IMR-90 (cell line): ENCODE results near the gene RXFP4. TPM values are rescaled to one million over a fixed set of nuclear protein-coding genes. Genes with fewer than 3 reads are reported as not detected.

Source experiments
- ATAC-seq: fragments of 200-7000 bp; cut with Tn5 transposase; 2 replicates; pipeline ENCODE4 v1.9.1; 2020; ENCODE audit warnings: low read depth, mild to moderate bottlenecking, moderate library complexity
- BruUV-seq: library from RNA; stranded (reverse); fragments of 400-500 nt; replicated peaks from 2 replicates; lab custom pipeline; 2021; lab: Mats Ljungman, UMichigan
- CTCF ChIA-PET: fragments of 300-600 bp; formaldehyde crosslinking; extraction: SDS; loops from one replicate; lab custom pipeline; 2021; ENCODE audit warnings: antibody characterized with exemption; lab: Yijun Ruan, JAX
- POLR2A ChIA-PET: fragments of 300-600 bp; sonication (Branson Sonifier 250); formaldehyde crosslinking; loops from one replicate; lab custom pipeline; 2022; ENCODE audit warnings: antibody characterized with exemption; ENCODE audit not compliant: unreplicated experiment; lab: Charles Lee
- DNase-seq: peaks from one replicate; pipeline ENCODE4 v3.0.0; 2013
- H2AFZ ChIP-seq: replicated peaks from 2 replicates; pipeline ENCODE3; 2013; ENCODE audit warnings: low read length, mild to moderate bottlenecking; ENCODE audit not compliant: poor library complexity
- H2AK5ac ChIP-seq: 2 replicates; pipeline ENCODE4 v1.6.1; 2013; ENCODE audit warnings: low read depth, low read length, inconsistent platforms
- H2AK9ac ChIP-seq: replicated peaks from 2 replicates; pipeline ENCODE3; 2013; ENCODE audit warnings: mild to moderate bottlenecking, low read depth, low read length, moderate library complexity; ENCODE audit not compliant: poor library complexity
- H2BK120ac ChIP-seq: 2 replicates; pipeline ENCODE4 v1.6.1; 2013; ENCODE audit warnings: low read depth, low read length, inconsistent platforms
- H2BK15ac ChIP-seq: 3 replicates; pipeline ENCODE4 v1.6.1; 2013; ENCODE audit warnings: low read depth, low read length, inconsistent platforms
- H2BK20ac ChIP-seq: 2 replicates; pipeline ENCODE4 v1.6.1; 2013; ENCODE audit warnings: low read depth, mild to moderate bottlenecking, inconsistent platforms, low read length, moderate library complexity
- H2BK5ac ChIP-seq: 2 replicates; pipeline ENCODE4 v1.6.1; 2013; ENCODE audit warnings: mild to moderate bottlenecking, low read depth, low read length, inconsistent platforms; ENCODE audit not compliant: poor library complexity, severe bottlenecking
- H3K14ac ChIP-seq: replicated peaks from 2 replicates; pipeline ENCODE4 v1.6.1; 2013; ENCODE audit warnings: low read depth, low read length, inconsistent platforms
- H3K18ac ChIP-seq: 2 replicates; pipeline ENCODE4 v1.6.1; 2013; ENCODE audit warnings: low read depth, low read length, control low read depth
- H3K23ac ChIP-seq: 2 replicates; pipeline ENCODE4 v1.6.1; 2013; ENCODE audit warnings: low read depth, low read length, inconsistent platforms
- H3K27ac ChIP-seq: 2 replicates; pipeline ENCODE4 v1.5.1; 2013; ENCODE audit warnings: mild to moderate bottlenecking, control low read depth, low read length; ENCODE audit not compliant: insufficient read depth
- H3K27me3 ChIP-seq: 2 replicates; pipeline ENCODE4 v1.6.1; 2013; ENCODE audit warnings: low read length; ENCODE audit not compliant: control insufficient read depth, insufficient read depth
- H3K36me3 ChIP-seq: 2 replicates; pipeline ENCODE4 v1.6.1; 2013; ENCODE audit warnings: low read length, mixed read lengths; ENCODE audit not compliant: control insufficient read depth, insufficient read depth
- H3K4ac ChIP-seq: 2 replicates; pipeline ENCODE4 v1.6.1; 2013; ENCODE audit warnings: low read depth, low read length, inconsistent platforms
- H3K4me1 ChIP-seq: 2 replicates; pipeline ENCODE4 v1.6.1; 2013; ENCODE audit warnings: low read length, mixed read lengths; ENCODE audit not compliant: control insufficient read depth, insufficient read depth
- H3K4me2 ChIP-seq: 2 replicates; pipeline ENCODE4 v1.6.1; 2013; ENCODE audit warnings: low read depth, mild to moderate bottlenecking, control low read depth, low read length, moderate library complexity
- H3K4me3 ChIP-seq: 2 replicates; pipeline ENCODE4 v1.5.1; 2013; ENCODE audit warnings: low read depth, mild to moderate bottlenecking, control low read depth, low read length, moderate library complexity; ENCODE audit not compliant: insufficient read depth
- H3K56ac ChIP-seq: 2 replicates; pipeline ENCODE4 v1.6.1; 2013; ENCODE audit warnings: low read length, inconsistent platforms; ENCODE audit not compliant: insufficient read depth; ENCODE audit errors: extremely low read depth
- H3K79me1 ChIP-seq, 2 experiments: 2 replicates each; pipeline ENCODE4 v1.6.1; 2013; ENCODE audit warnings: low read length in 2 of 2, inconsistent platforms in 1 of 2, low read depth in 1 of 2
- H3K9ac ChIP-seq: 2 replicates; pipeline ENCODE4 v1.6.1; 2013; ENCODE audit warnings: low read depth, low read length, control low read depth
- H3K9me1 ChIP-seq: 2 replicates; pipeline ENCODE4 v1.6.1; 2013; ENCODE audit warnings: low read length, inconsistent platforms; ENCODE audit not compliant: insufficient read depth
- H3K9me3 ChIP-seq: 2 replicates; pipeline ENCODE4 v1.6.1; 2013; ENCODE audit warnings: low read length; ENCODE audit not compliant: control insufficient read depth, insufficient read depth
- H4K20me1 ChIP-seq: 2 replicates; pipeline ENCODE4 v1.6.1; 2013; ENCODE audit warnings: low read length, inconsistent platforms; ENCODE audit not compliant: insufficient read depth
- H4K5ac ChIP-seq: 2 replicates; pipeline ENCODE4 v1.6.1; 2013; ENCODE audit warnings: mild to moderate bottlenecking, low read depth, low read length, control low read depth
- H4K8ac ChIP-seq, 2 experiments: 2 replicates each; pipeline ENCODE4 v1.6.1; 2013; ENCODE audit warnings: low read depth in 2 of 2, low read length in 2 of 2, control low read depth in 1 of 2, inconsistent platforms in 1 of 2
- H4K91ac ChIP-seq: 2 replicates; pipeline ENCODE4 v1.6.1; 2013; ENCODE audit warnings: low read depth, low read length, inconsistent platforms; ENCODE audit not compliant: insufficient read depth
- BHLHE40 ChIP-seq: fragments of 150-350 bp; IDR thresholded peaks from 2 replicates; pipeline ENCODE4 v1.6.1; 2016; ENCODE audit warnings: mild to moderate bottlenecking, low read depth, low read length
- CEBPB ChIP-seq: IDR thresholded peaks from 2 replicates; pipeline ENCODE4 v1.6.1; 2012; ENCODE audit warnings: low read depth, low read length, improper control_type of control experiment
- CHD1 ChIP-seq: IDR thresholded peaks from 2 replicates; pipeline ENCODE4 v1.6.1; 2012; ENCODE audit warnings: low read depth, low read length, improper control_type of control experiment
- FOS ChIP-seq: fragments of 150-350 bp; IDR thresholded peaks from 2 replicates; pipeline ENCODE4 v1.6.1; 2016; ENCODE audit warnings: low read depth, low read length
- MAFK ChIP-seq: IDR thresholded peaks from 2 replicates; pipeline ENCODE4 v1.6.1; 2012; ENCODE audit warnings: low read depth, low read length, improper control_type of control experiment
- MAZ ChIP-seq: IDR thresholded peaks from 2 replicates; pipeline ENCODE4 v1.6.1; 2012; ENCODE audit warnings: low read depth, mild to moderate bottlenecking, low read length, improper control_type of control experiment, moderate library complexity, borderline replicate concordance
- MXI1 ChIP-seq: IDR thresholded peaks from 2 replicates; pipeline ENCODE4 v1.6.1; 2012; ENCODE audit warnings: low read depth, mild to moderate bottlenecking, low read length, moderate library complexity, borderline replicate concordance
- NFE2L2 ChIP-seq: fragments of 150-350 bp; IDR thresholded peaks from 2 replicates; pipeline ENCODE4 v1.6.1; 2016; ENCODE audit warnings: low read depth, mild to moderate bottlenecking, low read length
- POLR2A ChIP-seq: IDR thresholded peaks from 2 replicates; pipeline ENCODE4 v1.6.1; 2012; ENCODE audit warnings: mild to moderate bottlenecking, low read depth, low read length
- RAD21 ChIP-seq: IDR thresholded peaks from 2 replicates; pipeline ENCODE4 v1.6.1; 2012; ENCODE audit warnings: low read length, improper control_type of control experiment
- RCOR1 ChIP-seq: IDR thresholded peaks from 2 replicates; pipeline ENCODE4 v1.6.1; 2012; ENCODE audit warnings: mild to moderate bottlenecking, low read length, improper control_type of control experiment; ENCODE audit not compliant: insufficient replicate concordance
- RFX5 ChIP-seq: IDR thresholded peaks from 2 replicates; pipeline ENCODE4 v1.8.0; 2012; ENCODE audit warnings: low read depth, mild to moderate bottlenecking, low read length, moderate library complexity
- SMC3 ChIP-seq: fragments of 150-350 bp; IDR thresholded peaks from 2 replicates; pipeline ENCODE4 v1.6.1; 2016; ENCODE audit warnings: low read depth, mild to moderate bottlenecking, antibody characterized with exemption, low read length, moderate library complexity
- WGBS, 2 experiments: methylation state at CpG; one replicate each; pipeline versions ENCODE4 v1.1.5 to v1.1.7; 2013; ENCODE audit warnings: missing lambda C conversion rate in 2 of 2; ENCODE audit not compliant: insufficient read length in 1 of 2; ENCODE audit errors: extremely low coverage in 2 of 2; 5-methylcytosine and 5-hydroxymethylcytosine counted together
- dilution Hi-C: fragments of 300-500 bp; cut with HindIII; formaldehyde crosslinking; loops from one replicate; pipeline ENCODE4 v1.14.3; 2018; ENCODE audit warnings: low sequenced_read_pairs; ENCODE audit not compliant: unreplicated experiment
- in situ Hi-C: fragments of 300-500 bp; cut with MboI; formaldehyde crosslinking; loops from 3 replicates; pipeline ENCODE4 v1.14.3; 2019; ENCODE audit warnings: low sequenced_read_pairs, inconsistent platforms, mixed read lengths
- intact Hi-C: fragments of 100-400 bp; cut with micrococcal nuclease; formaldehyde crosslinking; loops from 2 replicates; pipeline ENCODE4 v1.10.0; 2022
- polyA plus RNA-seq, 3 experiments: library from polyadenylated mRNA; depleted of rRNA; stranded (reverse); fragments of >200 nt; gene quantifications; 2 replicates each; pipeline ENCODE4 v1.2.3, GENCODE V29; 2012; ENCODE audit warnings: low replicate concordance in 1 of 3
- total RNA-seq: library from RNA; depleted of rRNA; stranded (reverse); fragments of >200 nt; gene quantifications from 2 replicates; pipeline ENCODE4 v1.2.3, GENCODE V29; 2012
- TF ChIP-seq, protein P1 (sequence below): conservative IDR thresholded peaks from 2 replicates; pipeline ENCODE4 v1.5.1; 2012; ENCODE audit warnings: mild to moderate bottlenecking, low read depth, low read length, improper control_type of control experiment
- TF ChIP-seq, protein P2 (sequence below): fragments of 150-350 bp; IDR thresholded peaks from 2 replicates; pipeline ENCODE4 v1.6.1; 2016; ENCODE audit warnings: low read depth, mild to moderate bottlenecking, low read length, moderate library complexity, borderline replicate concordance
- TF ChIP-seq, protein P3 (sequence below): fragments of 150-350 bp; IDR thresholded peaks from 2 replicates; pipeline ENCODE4 v1.6.1; 2017; ENCODE audit warnings: mild to moderate bottlenecking, antibody characterized with exemption, low read length, low read depth

Gene RXFP4
- total and polyA plus RNA-seq, 2 of the 4 experiments (the other 2 are of a cell fraction): not detected

DNA sequence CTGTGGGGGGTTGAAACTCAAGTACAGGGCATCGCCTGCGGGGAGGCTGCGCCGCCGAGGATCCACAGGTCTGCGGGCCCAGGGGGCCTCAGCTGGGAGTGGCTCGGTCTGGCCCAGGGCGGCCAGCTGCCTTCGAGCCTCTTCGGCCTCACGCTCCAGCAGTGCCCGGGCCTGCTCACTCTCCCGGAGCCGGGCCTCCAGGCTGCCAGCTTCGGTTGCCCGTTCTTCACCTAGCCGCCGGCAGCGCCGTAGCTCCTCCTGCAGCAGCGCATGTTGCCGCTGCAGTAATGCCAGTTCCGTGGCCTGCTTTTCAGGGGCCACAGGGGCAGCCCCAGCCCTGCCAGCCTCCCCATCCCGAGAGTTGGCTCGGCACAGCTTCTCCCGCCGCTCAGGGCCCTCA is 9.4 kb downstream of the RXFP4 start:
- Histone ChIP-seq H2AK9ac (no peak overlapping the region), H3K9me1 (peaks cover 11% of the 10 kb centered on the region; the same call in 1 of the 2 replicates), H2BK120ac (no peak overlapping the region), H3K27me3 (no peaks in the 10 kb centered on the region), H3K4me1 (no peaks in the 10 kb centered on the region), H3K79me1 (peaks cover 35 to 54% of the 10 kb centered on the region in 2 experiments), H2BK5ac (no peak overlapping the region), H3K9me3 (no peaks in the 10 kb centered on the region), H2AK5ac (no peak overlapping the region), H3K4me2 (no peak overlapping the region), H3K56ac (no peak overlapping the region), H2AFZ (no peak overlapping the region), H3K18ac (no peak overlapping the region), H4K91ac (no peak overlapping the region), H3K14ac (no peak overlapping the region), H3K9ac (no peak overlapping the region), H2BK20ac (no peak overlapping the region), H4K5ac (no peak overlapping the region), H4K8ac (no peak overlapping the region), H3K27ac (no peak overlapping the region), H2BK15ac (no peak overlapping the region), H4K20me1 (peaks cover 30% of the 10 kb centered on the region; the same call in 1 of the 2 replicates), H3K4ac (no peak overlapping the region), H3K36me3 (peaks cover 82% of the 10 kb centered on the region), H3K23ac (no peak overlapping the region), H3K4me3 (no peak overlapping the region)
- dilution Hi-C loops: no loop called here
- no peak for TF ChIP-seq FOS
- TF ChIP-seq RFX5: no peak
- TF ChIP-seq NFE2L2: no peak
- no peak for TF ChIP-seq RAD21
- TF ChIP-seq MXI1: no peak
- TF ChIP-seq BHLHE40: no peak
- TF ChIP-seq MAFK: no peak
- TF ChIP-seq CHD1: no peak
- TF ChIP-seq MAZ: no peak
- no peak for TF ChIP-seq CEBPB
- TF ChIP-seq, protein P1, sequence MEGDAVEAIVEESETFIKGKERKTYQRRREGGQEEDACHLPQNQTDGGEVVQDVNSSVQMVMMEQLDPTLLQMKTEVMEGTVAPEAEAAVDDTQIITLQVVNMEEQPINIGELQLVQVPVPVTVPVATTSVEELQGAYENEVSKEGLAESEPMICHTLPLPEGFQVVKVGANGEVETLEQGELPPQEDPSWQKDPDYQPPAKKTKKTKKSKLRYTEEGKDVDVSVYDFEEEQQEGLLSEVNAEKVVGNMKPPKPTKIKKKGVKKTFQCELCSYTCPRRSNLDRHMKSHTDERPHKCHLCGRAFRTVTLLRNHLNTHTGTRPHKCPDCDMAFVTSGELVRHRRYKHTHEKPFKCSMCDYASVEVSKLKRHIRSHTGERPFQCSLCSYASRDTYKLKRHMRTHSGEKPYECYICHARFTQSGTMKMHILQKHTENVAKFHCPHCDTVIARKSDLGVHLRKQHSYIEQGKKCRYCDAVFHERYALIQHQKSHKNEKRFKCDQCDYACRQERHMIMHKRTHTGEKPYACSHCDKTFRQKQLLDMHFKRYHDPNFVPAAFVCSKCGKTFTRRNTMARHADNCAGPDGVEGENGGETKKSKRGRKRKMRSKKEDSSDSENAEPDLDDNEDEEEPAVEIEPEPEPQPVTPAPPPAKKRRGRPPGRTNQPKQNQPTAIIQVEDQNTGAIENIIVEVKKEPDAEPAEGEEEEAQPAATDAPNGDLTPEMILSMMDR: no peak
- TF ChIP-seq RCOR1: no peak
- TF ChIP-seq POLR2A: no peak
- TF ChIP-seq, protein P2, sequence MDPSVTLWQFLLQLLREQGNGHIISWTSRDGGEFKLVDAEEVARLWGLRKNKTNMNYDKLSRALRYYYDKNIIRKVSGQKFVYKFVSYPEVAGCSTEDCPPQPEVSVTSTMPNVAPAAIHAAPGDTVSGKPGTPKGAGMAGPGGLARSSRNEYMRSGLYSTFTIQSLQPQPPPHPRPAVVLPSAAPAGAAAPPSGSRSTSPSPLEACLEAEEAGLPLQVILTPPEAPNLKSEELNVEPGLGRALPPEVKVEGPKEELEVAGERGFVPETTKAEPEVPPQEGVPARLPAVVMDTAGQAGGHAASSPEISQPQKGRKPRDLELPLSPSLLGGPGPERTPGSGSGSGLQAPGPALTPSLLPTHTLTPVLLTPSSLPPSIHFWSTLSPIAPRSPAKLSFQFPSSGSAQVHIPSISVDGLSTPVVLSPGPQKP: no peak
- TF ChIP-seq, protein P3, sequence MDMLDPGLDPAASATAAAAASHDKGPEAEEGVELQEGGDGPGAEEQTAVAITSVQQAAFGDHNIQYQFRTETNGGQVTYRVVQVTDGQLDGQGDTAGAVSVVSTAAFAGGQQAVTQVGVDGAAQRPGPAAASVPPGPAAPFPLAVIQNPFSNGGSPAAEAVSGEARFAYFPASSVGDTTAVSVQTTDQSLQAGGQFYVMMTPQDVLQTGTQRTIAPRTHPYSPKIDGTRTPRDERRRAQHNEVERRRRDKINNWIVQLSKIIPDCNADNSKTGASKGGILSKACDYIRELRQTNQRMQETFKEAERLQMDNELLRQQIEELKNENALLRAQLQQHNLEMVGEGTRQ: no peak
- TF ChIP-seq SMC3: no peak
- intact Hi-C loops: no loop called here
- no peak for ATAC-seq
- CTCF ChIA-PET: no interaction called here
- whole genome bisulfite sequencing, 2 experiments: 99% methylated on average over 17 of the region's 27 CpGs; no CpG with 5 or more reads in 1 of the 2 experiments
- POLR2A ChIA-PET: no interaction called here
- no peak for DNase-seq
- in situ Hi-C loops: no loop called here
- BruUV-seq: no TSS peak
